Measurements from ENCODE around the gene ZMAT1.
"Not testable (repeated sequence)": the region's sequence is repeated elsewhere in the genome, so short reads cannot be mapped to it uniquely, and the experiment has no call there.

ZMAT1 gene

DNA sequence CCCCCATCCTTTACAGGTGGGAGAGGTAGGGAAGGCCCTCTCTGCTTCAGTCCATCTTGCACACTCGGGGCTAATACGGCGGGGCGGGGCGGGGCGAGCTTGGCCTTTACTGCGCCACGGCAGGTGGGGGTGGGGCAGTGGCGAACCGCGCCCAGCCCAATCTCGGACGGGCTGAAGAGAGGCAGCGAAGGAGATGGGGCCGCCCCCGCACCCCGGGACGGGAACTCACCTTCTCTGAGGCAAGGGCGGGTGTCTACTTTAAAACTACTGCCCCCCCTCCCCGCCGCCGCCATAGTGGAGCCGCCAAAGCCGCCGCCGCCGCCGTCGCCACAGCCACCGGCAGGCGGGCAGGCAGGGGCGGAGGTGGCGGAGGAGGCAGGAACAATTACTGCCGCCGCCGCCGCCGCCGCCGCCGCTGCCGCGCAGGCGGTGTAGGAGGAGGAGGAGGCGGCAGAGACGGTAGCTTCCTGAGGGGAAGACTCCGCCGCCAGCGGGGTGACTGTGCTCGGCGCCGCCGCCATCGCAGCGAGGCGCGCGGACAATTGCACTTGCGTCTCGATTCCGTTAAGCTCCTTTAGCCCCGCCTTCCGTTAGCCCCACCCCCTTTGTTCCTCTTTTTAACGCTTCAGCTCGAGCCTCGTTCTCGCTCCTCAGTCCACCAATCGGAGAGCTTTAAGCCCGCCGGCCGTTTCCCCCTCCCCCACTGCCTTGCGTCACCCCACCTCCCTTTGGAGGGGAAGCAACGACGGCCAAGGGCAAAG lies at the start of gene ZMAT1:
Gene ZMAT1 (minus strand): TSS at position 540 of the 761 bp plus-strand sequence. CDS start 19 bp downstream, at position 521.
- peak; percentile 83 to 87 for DNase-seq (ENCODE audit: extremely low read depth in 1 of 2, low read depth in 1 of 2)

DNA sequence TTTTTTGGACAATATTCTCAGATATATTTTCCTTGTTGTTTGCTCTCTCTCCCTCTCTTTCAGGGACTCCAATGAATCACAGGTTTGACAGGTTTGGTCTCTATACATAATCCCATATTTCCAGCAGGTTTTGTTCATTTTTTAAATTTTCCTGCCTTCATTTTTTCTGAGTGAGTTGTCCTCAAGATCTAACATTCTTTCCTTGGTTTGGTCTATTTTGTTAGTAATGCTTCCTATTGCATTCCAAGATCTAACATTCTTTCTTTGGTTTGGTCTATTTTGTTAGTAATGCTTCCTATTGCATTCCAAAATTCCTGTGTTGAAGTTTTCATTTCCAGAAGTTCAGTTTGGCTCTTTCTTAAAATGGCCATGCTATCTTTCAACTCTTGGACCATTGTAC lies 45.3 kb upstream of the ZMAT1 start:
- DNase-seq (ENCODE audit: extremely low read depth in 1 of 2, low read depth in 1 of 2) = no peak

DNA sequence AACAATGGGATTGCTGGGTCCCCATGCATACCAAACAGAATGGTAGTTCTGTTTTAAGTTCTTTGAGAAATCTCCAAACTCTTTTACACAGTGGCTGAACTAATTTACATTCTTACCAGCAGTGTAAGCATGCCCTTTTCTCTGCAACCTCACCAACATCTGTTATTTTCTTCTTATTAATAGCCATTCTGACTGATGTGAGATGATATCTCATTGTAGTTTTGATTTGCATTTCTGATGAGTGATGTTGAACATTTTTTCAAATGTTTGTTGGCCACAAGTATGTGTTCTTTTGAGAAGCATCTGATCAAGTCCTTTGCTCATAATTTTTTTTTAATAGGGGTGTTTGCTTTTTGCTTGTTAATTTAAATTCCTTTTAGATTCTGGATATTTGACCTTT lies 41.2 kb upstream of the ZMAT1 start:
- no peak for DNase-seq (ENCODE audit: extremely low read depth in 1 of 2, low read depth in 1 of 2)

DNA sequence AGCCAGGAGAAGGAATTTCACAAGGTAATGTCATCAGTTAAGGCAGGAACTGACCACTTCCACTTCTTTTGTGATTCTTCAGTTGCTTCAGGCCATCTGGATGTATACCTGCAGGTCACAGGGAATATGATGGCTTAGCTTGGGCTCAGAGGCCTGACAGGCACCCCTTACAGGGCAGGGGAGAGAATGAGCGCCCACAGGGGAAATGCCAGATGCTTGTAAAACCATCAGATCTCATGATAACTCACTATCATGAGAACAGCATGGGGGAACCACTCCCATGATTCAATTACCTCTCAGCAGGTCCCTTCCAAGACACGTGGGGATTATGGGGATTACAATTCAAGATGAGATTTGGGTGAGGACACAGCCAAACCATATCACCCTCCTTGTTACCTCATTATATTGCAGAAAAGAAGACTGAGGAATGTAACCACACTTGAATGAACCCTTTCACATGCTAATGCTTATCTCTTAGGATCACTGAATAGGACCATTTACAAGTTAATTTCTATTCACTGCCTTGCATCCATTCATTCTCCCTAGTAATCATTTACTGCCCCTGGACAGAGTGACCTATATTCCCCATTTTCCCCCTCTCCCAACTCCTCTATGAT lies 33.2 kb upstream of the ZMAT1 start:
- not testable (repeated sequence) for DNase-seq (ENCODE audit: extremely low read depth in 1 of 2, low read depth in 1 of 2)

DNA sequence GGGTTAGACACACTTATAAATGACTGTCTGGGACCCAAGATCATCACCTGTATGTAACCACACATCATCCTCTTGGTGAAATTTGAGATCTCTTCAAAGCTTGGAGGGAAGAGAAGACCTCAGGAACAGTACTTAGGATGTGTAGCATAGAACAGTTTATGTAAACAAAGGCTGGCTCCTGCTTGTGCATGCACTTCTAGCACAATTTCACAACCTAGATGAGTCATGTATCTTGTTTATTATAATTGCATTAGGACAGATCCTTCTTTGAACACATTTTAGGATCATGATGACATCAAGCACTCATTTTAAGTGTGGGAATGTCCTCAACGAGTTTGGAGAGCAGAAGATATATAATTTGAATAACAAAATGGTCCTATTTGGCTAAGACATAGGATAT lies 26.3 kb upstream of the ZMAT1 start:
- DNase-seq (ENCODE audit: extremely low read depth in 1 of 2, low read depth in 1 of 2) = no peak

DNA sequence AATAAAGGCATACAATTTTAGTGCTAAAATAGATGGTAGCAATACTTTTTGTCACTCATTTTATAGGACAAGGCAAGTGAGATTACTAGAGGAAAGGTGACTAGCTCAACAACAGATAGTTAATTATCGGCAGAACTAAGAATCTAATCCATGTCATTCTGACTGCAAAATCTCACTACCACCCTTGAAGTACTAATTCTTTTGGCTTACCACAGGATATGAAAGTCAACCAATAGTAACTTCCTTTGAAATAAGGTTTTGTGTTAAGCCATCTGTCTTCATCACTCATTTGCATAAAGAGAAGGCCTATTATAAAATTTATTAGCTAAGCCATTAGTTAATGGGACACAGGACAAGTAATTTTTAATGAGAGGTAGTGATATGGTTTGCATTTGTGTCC lies 25.3 kb upstream of the ZMAT1 start:
- no peak for DNase-seq (ENCODE audit: extremely low read depth in 1 of 2, low read depth in 1 of 2)

DNA sequence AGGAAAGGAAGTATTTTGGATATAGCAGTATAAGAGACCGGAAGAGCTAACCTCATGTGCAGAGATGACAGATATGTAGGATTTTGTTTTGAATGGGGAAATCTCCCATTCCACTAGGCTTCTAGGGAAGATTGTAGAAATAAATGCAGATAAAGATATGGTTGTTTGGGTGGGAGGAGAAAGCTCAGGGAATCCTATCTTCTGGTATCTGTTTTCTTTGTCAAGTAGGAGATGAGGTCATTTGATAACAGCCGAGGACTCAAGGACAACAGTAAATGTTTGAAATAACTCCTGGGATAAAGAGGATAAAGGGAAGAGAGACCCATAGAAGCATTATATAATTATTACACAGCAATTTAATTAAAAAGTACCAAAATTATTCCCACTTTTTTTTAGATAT lies 24.7 kb upstream of the ZMAT1 start:
- DNase-seq (ENCODE audit: extremely low read depth in 1 of 2, low read depth in 1 of 2) = no peak

DNA sequence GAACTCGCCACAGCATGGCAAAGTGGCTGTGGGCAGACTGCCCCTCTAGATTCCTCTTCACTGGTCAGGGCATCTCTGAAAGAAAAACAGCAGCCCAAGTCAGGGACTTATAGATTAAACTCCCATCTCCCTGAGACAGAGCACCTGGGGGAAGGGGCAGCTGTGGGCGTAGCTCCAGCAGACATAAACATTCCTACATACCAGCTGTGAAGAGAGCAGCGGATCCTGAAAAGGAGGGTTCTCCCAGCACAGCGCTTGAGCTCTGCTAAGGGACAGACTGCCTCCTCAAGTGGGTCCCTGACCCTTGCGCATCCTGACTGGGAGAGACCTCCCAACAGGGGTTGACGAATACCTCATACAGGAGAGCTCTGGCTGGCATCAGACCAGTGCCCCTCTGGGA lies 18.8 kb upstream of the ZMAT1 start:
- DNase-seq (ENCODE audit: extremely low read depth in 1 of 2, low read depth in 1 of 2) = no peak

DNA sequence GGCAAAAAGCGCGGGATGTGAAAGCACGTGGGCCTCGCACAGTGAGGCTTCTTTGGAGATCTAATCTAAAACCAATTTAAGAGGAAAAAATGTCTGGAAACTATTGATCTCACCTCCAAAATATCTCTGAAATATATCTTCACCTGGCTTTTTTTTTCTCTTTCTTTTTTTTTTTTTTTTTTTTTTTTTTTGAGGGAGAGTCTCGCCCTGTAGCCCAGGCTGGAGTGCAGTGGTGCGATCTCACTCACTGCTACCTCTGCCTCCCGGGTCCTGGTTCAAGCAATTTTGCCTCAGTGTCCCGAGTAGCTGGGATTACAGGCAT lies 383 bp upstream of the ZMAT1 start:
- no peak for DNase-seq (ENCODE audit: extremely low read depth in 1 of 2, low read depth in 1 of 2)

DNA sequence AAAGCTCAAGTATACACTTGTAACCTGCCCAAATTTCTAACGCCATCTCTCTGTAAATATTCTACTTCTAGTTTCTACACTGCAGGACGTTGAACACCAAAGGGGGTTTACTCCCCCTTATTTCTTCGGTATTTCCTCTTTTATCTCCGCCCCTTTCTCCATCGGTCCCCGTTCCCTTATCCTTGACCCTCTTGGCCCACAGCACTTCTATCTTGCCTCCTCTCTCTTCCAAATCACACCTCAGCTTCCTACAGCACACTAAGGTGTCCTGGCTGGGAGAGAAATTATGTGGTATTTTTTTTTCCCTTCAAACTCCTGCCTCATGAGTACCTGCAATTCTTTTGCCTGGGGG lies 715 bp downstream of the ZMAT1 start:
- no peak for DNase-seq (ENCODE audit: extremely low read depth in 1 of 2, low read depth in 1 of 2)

DNA sequence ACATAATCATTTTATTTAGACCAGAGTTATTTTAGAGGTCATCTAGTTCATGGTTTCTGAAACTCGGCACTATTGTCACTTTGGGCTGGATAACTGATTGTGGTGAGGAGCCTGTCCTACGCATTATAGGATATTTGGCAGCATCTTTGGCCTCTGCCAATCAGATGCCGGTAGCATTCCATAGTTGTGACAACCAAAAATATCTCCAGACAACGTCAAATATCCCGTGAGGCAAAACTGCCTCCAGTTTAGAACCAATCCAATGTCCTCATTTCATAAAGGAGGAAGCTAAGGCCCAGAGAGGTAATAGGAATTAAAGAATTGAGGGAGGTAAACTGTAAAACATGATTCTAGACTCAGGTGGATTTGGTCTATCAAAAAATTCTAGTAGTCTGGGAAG lies 6.1 kb downstream of the ZMAT1 start:
- DNase-seq (ENCODE audit: extremely low read depth in 1 of 2, low read depth in 1 of 2) = no peak

DNA sequence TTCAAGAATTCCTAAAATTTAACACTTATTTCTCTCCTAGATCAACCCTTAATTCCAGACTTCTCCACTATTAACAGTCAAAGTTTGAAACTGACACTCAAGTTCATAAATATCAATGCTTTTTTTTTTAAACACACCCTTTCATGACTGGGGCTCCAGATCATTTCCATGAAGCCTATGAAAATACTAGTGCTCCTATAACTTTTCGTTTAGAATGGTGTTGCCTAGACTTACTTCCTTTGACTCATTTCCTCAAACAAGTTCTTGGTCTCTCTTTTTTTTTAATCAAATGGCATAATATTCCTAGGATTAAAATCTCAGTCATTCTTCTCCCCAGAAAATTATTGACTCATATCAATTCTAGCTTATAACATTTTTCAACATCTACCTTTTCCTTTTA lies 13.1 kb downstream of the ZMAT1 start:
- no peak for DNase-seq (ENCODE audit: extremely low read depth in 1 of 2, low read depth in 1 of 2)

DNA sequence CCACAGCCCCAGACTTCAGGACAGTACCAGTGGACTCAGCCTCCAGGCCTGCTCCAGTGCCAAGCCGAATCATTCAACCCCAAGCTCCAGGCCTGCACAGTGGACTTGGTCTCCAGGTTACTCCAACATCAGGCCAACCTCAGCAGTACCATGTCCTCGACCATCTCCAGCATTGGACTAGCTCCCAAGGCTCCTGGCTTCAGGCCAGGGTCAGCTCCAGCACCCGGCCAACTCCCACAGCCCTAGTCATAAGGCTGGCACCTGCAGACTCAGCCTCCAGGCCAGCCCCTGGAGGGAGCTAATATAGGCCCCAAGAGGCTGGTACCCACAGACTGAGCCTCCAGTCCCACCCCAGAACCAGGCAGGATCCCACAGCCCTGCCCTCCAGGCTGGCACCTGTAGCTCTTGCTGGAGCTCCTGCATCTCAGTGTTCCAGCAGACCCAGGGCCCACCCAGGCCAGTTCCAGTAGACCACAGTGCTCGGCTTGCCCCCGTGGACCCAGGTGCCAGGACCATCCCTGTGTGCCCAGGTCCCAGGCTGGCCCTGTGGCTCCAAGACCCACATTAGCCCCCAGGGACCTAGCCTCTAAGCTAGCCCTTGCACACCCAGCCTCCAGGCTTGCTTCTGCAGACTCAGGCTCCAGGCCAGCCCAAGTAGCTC lies 25.6 kb downstream of the ZMAT1 start:
- no peak for DNase-seq (ENCODE audit: extremely low read depth in 1 of 2, low read depth in 1 of 2)

DNA sequence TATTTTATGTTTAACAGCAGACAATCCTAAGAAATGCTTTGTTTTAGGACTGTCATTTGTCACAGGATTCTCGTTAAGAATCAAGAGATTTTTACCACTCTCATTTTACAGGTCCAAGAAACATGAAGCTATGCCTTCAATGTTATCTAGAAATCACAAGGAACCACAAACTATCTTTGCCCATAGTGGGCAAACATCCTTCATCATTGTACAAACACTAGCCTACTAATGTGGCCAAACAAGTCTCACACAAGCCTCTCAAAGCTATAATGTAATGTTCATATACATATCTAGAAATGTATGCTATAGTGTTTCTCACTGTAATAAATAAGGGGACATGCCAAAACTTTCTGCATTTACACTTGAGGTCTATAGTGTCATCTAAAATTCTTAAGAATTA lies 26.8 kb downstream of the ZMAT1 start:
- no peak for DNase-seq (ENCODE audit: extremely low read depth in 1 of 2, low read depth in 1 of 2)

Data from activated CD8-positive, alpha-beta memory T cell treated with anti-CD3 and anti-CD28 coated beads for 1 hour (primary cell).